Tibial artery (tissue), 4 donors: ENCODE data around the gene CNOT4.

Experiments
- DNase-seq, 2 donors: peaks; one replicate each; pipeline ENCODE4 v3.0.0-alpha.2; 2019
- H3K27ac ChIP-seq, 2 donors: fragments of 200-600 bp; sonication (generic) in 1 of 2; 1 replicate in 1 of 2; 2 replicates in 1 of 2; pipeline ENCODE4 v1.5.1; 2018 to 2019; ENCODE audit warnings: mild to moderate bottlenecking in 1 of 2
- H3K27me3 ChIP-seq, 2 donors: fragments of 200-600 bp; sonication (generic) in 1 of 2; one replicate each; pipeline versions ENCODE4 v1.5.1 to v1.6.0; 2016 to 2019
- H3K36me3 ChIP-seq, 3 donors: fragments of 200-600 bp; sonication (generic) in 2 of 3; one replicate each; pipeline ENCODE4 v1.5.1; 2016 to 2019; ENCODE audit warnings: mild to moderate bottlenecking in 2 of 3
- H3K4me1 ChIP-seq, 4 donors: fragments of 200-600 bp; sonication (generic) in 2 of 4; 1 replicate in 3 of 4; 2 replicates in 1 of 4; pipeline ENCODE4 v1.5.1; 2016 to 2019
- H3K4me3 ChIP-seq, 2 donors: fragments of 200-600 bp; sonication (generic) in 1 of 2; 1 replicate in 1 of 2; 2 replicates in 1 of 2; pipeline ENCODE4 v1.5.1; 2018 to 2019; ENCODE audit warnings: mild to moderate bottlenecking in 2 of 2
- H3K9me3 ChIP-seq, 3 donors: fragments of 200-600 bp; sonication (generic) in 1 of 3; one replicate each; pipeline ENCODE4 v1.5.1; 2016 to 2019
- intact Hi-C: fragments of 100-400 bp; cut with DNase I; formaldehyde crosslinking; loops from one replicate; pipeline ENCODE4 v1.15.0; 2023; ENCODE audit warnings: low total_unique reads
- TF ChIP-seq, protein P1 (sequence below), 2 experiments: fragments of 200-600 bp in 1 of 2; fragments of 450-650 bp in 1 of 2; IDR thresholded peaks; one replicate each; pipeline ENCODE4 v1.5.1; 2017 to 2019; ENCODE audit warnings: antibody characterized with exemption in 2 of 2, mild to moderate bottlenecking in 1 of 2, moderate library complexity in 1 of 2

Gene CNOT4

DNA sequence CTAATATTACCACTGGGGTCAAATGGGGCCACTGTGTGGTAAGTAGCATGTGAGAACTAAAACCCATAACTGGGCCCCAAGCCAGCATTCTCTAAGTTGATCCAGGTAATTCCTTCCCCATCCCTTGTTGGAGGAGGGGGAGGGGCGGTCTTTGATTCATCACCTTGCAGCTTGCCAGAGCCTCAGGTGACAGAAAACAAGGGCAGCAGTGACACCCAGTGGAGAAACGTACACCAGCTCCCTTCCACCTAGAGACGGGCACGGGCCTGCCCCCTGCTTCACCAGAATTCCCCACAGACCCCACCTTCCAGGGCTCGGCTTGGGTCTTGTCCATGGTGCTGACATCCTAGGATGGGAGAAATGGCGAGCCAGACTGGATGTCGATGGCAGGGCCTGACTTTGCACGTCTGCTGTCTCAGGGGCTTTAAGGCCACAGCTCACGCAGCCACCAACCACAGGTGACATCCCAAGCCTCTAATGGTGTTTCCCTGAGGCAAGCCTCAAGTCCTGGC is 174.2 kb downstream of the CNOT4 start:
- DNase-seq, result peak in 1 of 2 donors; percentile 41
- no peaks in the 10 kb centered on the region for H3K9me3 ChIP-seq
- H3K4me3 ChIP-seq, result no peak overlapping the region
- TF ChIP-seq, protein P1, sequence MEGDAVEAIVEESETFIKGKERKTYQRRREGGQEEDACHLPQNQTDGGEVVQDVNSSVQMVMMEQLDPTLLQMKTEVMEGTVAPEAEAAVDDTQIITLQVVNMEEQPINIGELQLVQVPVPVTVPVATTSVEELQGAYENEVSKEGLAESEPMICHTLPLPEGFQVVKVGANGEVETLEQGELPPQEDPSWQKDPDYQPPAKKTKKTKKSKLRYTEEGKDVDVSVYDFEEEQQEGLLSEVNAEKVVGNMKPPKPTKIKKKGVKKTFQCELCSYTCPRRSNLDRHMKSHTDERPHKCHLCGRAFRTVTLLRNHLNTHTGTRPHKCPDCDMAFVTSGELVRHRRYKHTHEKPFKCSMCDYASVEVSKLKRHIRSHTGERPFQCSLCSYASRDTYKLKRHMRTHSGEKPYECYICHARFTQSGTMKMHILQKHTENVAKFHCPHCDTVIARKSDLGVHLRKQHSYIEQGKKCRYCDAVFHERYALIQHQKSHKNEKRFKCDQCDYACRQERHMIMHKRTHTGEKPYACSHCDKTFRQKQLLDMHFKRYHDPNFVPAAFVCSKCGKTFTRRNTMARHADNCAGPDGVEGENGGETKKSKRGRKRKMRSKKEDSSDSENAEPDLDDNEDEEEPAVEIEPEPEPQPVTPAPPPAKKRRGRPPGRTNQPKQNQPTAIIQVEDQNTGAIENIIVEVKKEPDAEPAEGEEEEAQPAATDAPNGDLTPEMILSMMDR (IDR thresholded peaks at IDR 0.05), result no peak
- no peaks in the 10 kb centered on the region for H3K36me3 ChIP-seq
- no peaks in the 10 kb centered on the region for H3K27me3 ChIP-seq
- H3K4me1 ChIP-seq, result no peaks in the 10 kb centered on the region
- H3K27ac ChIP-seq, result no peak overlapping the region
- intact Hi-C loops, result no loop called here

DNA sequence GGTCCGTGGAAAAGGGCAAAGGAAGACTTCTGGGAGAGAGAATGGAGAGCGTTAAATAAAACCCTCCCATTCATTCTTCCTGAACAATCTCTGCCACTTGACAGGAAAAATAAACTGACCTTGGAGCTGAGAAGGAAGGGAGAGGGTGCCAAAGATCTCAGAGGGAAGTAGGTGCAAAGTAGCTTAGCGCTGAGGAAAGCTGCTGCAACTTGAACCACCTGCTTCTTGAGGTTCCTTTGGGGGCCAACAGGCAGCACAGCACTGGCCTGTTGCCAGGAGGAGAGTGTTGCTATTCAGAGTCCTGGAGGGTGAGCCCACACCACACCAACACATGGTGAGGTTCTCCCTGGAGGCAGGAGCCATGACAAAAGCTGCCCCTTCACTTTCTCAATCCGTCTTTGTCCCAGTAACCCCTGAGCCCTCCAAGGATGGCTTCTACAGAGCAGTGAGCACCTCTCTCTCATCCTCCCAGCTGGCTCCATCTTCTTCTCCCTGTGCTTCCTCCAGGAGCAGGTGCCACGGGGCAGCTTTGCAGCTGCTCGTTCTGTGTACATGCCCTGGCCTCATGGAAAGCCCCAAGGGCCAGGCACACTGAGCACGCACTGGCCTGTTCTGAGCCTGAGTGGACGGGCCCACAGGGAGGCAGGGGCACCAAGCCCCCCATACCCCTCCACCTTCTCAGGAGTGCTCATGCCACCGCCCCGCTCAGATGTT is 174.9 kb downstream of the CNOT4 start:
- DNase-seq, result no peak
- intact Hi-C loops, result no loop called here

DNA sequence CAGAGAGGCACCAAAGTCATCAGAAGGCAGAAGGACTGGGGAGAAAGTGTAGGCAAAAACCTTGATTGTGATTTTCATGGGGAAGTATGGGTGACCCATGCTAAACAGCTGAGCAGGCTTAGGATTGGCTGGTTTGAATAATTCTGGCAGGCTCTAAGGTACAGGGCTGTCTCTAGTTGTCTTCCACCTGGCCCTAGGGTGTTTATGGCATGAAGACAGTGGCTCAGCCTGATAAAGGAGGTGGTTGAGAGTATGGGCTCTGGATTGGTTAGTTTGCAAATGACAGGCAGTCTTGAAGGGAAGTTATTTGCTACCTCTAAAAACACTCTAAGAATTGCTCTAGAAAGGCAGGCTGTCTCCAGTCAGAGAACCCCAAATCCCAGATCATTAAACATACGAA is 176.0 kb downstream of the CNOT4 start:
- intact Hi-C loops, result no loop called here

More for the DNA sequence above, 174.9 kb downstream of the CNOT4 start:
- no peak overlapping the region for H3K27ac ChIP-seq
- H3K4me1 ChIP-seq, result no peaks in the 10 kb centered on the region
- H3K4me3 ChIP-seq, result no peak overlapping the region
- no peaks in the 10 kb centered on the region for H3K27me3 ChIP-seq
- no peaks in the 10 kb centered on the region for H3K9me3 ChIP-seq
- TF ChIP-seq, protein P1 (IDR thresholded peaks at IDR 0.05), result no peak
- no peaks in the 10 kb centered on the region for H3K36me3 ChIP-seq

DNA sequence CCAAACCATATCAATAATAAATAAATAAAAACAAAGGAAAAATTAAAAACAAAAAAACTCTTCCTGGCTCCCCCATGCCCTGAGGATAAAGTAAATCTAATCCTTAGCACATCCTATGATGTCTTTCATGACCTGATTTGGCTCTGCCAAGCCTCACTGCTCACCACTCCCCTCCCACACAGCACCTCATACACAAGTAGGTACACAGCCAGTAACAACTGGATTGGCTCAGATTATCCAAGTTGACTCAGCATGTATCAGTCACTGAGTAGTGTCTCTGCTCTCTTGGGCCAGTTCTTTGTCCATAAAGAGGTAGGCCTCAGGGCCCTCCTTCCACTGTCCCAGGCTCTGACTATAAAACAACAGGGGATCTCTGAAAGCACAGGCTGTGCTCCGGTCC is 176.7 kb downstream of the CNOT4 start:
- TF ChIP-seq, protein P1 (IDR thresholded peaks at IDR 0.05), result no peak
- H3K27ac ChIP-seq, result no peak overlapping the region
- H3K4me1 ChIP-seq, result no peaks in the 10 kb centered on the region
- no peak overlapping the region for H3K4me3 ChIP-seq
- no peak for DNase-seq
- intact Hi-C loops, result no loop called here
- no peaks in the 10 kb centered on the region for H3K9me3 ChIP-seq
- H3K36me3 ChIP-seq, result no peaks in the 10 kb centered on the region
- H3K27me3 ChIP-seq, result no peaks in the 10 kb centered on the region

More for the DNA sequence above, 176.0 kb downstream of the CNOT4 start:
- Histone ChIP-seq H3K4me3 (no peak overlapping the region), H3K4me1 (no peaks in the 10 kb centered on the region), H3K27me3 (no peaks in the 10 kb centered on the region), H3K27ac (no peak overlapping the region), H3K36me3 (no peaks in the 10 kb centered on the region), H3K9me3 (no peaks in the 10 kb centered on the region)
- DNase-seq, result no peak
- TF ChIP-seq, protein P1 (IDR thresholded peaks at IDR 0.05), result no peak

DNA sequence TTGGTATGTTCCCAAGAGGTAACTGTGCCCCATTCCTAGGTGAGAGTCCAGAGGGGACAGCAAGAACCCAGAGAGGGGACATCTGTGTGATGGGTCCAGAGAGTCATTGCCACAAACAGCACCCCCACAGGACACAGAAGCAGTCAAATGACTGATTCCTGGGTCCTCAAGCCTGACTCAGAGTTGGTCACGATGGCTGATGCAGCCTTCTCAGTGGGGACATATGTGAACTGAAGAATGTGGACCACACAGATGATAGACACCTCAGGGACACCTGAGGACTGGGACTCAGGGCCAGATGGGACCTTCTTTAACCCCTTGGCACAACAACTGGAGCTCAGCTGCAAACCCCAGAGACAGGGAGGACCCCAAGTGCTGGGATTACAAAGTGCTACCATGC is 179.8 kb downstream of the CNOT4 start:
- TF ChIP-seq, protein P1 (IDR thresholded peaks at IDR 0.05), result no peak
- no peak for DNase-seq
- Histone ChIP-seq H3K27me3 (no peaks in the 10 kb centered on the region), H3K4me3 (no peak overlapping the region), H3K4me1 (no peaks in the 10 kb centered on the region), H3K9me3 (no peaks in the 10 kb centered on the region), H3K27ac (no peak overlapping the region), H3K36me3 (no peaks in the 10 kb centered on the region)
- intact Hi-C loops, result no loop called here
